GM19193 (cell line): ENCODE results near the gene PPT2.

ENCODE experiments used
- POLR2A ChIP-seq: IDR thresholded peaks from 4 replicates; pipeline ENCODE4 v1.6.1; 2011; ENCODE audit not compliant: insufficient read depth, insufficient read length; ENCODE audit errors: extremely low read depth

PPT2 gene

DNA sequence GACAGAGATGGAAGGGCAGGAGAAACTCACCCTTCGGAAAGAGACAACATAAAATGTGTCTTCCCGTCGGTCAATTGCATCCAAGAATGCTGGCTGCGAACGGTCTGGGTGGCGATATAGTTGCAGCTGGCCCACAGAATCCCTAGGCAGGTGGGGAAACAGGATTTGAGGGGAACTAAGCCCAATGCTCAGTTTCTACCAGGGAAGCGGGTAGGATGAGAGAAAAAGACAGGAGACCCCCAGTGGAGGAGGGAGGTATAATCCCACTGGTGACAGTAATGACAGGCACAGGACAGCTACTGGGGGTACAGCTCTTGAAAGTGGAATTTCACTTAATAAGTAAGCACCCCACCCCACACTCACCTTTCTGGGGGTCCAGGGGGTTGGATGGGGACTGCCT lies 37.3 kb upstream of the PPT2 start:
- no peak for TF ChIP-seq POLR2A

DNA sequence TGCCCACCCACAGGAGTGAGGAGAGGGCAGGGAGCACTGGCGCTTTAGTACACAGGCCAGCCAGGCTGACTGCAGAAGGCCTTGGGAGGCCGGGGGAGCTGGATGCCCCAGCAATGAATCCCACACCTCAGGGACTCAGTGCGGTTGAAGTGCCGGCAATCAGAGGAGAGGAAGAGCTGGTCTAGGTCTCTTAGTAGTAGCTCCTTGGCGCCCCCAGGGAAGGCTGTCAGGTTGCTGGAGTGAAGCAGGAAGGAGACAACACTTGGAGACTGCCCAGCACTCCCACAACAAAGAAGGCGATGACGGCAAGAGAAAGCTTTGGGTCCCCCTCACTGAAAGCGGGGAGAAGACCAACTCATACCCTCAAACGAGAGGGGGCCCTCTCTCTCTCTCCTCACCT lies 36.5 kb upstream of the PPT2 start:
- TF ChIP-seq POLR2A, result no peak

DNA sequence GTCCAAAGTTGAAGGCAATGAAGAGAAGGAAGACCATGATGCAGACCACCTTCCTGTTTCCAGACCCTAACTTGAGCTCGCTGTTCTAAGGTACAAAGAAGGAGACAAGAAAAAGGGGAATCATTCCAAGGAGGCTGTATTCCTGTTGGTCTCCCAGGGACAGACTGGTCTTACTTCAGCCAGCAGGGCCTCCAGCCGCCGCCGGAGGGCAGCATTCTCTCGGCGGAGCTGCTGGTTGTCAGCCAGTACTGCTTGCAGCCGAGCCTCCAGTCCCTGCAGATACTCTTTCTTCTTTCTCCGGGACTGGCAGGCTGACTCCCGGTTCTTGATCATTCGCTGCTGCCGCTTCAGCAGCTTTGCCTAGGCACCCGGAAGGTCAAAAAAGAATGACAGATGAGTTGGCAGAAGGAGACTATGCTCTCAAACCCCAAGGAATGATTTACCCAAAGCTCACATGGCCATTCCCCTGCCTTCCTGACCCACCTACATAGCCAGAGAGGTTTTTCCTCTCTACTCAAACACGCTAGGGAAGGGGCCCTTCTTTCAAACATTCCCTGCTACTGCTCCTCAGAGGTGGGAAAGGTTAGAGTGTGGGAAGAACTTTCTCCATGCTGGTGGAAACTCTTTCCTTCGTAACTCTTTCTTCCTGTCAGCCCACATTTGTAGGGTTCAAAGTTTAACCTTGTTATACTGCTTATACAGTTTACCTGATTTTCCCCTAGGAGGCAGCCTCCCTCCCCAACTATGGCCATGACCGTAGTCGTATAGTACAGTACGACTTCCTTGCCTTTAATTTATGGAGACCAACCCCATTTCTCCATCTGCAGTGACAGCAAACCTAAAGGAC lies 34.9 kb upstream of the PPT2 start:
- no peak for TF ChIP-seq POLR2A

DNA sequence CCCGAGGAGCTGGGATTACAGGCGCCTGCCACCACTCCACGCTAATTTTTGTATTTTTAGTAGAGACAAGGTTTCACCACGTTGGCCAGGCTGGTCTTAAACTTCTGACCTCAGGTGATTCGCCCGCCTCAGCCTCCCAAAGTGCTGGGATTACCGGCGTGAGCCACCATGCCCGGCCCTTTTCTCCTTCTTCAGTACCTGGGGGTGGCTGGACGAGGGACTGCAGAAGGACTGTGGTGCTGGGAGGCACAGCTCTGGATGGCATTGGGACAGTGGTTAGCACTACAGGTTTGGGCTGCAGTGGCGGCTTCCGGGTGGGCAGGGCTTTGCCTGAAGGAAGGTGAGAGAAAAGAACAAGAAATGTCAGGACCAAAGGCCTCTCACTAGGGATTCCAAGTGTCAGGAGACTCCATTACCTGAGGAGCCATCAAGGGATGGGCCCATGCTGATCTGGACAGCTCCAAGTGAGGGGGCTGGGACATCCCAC lies 33.3 kb upstream of the PPT2 start:
- no peak for TF ChIP-seq POLR2A

DNA sequence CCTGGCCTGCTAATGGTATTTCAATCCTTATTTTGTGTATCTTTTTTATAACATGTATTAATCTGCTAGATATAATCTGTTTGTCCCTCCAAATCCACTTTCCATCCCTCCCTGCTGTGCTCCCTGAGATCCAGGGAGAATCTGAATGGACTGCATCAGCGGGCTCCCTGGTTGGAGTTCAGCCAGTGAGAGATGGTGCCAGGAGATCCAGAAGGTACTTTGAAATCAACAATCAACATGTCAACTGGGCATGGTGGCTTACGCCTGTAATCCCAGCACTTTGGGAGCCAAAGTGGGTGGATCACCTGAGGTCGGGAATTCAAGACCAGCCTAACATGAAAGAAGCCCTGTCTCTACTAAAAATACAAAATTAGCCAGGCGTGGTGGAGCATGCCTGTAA lies 30.3 kb upstream of the PPT2 start:
- no peak for TF ChIP-seq POLR2A

DNA sequence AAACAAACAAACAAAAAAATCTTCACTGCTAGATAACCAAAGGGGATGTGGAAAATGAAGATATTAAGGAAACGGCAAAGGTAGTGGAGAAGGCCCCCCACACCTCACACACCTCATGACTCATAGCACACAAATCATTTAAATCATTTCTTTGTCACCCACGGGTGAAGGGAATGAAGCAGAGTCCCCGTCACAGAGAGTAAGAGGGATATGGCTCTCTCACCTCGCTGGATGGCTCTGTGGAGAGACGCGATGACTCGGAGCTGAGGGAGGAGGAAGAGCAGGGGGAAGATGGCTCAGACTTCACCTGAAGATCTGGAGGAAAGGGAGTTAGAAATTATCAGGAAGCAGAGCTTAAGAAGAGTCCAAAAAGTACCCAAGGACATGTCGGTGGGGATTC lies 27.1 kb upstream of the PPT2 start:
- TF ChIP-seq POLR2A, result no peak

DNA sequence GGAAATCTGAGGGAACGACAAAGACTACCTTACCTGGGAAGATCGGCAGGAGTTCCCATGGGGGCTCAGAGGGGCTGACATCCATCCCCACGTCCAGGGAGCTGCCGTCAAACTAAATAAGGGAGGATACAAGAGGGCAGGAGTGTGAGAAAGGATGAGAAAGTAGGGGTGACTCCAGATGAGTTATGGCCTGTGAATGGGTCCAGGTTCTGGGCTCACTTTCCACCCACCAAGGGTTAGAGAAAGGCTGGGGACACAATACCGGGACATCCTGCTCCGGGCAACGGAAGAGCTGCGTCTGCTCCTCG lies 26.6 kb upstream of the PPT2 start:
- TF ChIP-seq POLR2A, result no peak

DNA sequence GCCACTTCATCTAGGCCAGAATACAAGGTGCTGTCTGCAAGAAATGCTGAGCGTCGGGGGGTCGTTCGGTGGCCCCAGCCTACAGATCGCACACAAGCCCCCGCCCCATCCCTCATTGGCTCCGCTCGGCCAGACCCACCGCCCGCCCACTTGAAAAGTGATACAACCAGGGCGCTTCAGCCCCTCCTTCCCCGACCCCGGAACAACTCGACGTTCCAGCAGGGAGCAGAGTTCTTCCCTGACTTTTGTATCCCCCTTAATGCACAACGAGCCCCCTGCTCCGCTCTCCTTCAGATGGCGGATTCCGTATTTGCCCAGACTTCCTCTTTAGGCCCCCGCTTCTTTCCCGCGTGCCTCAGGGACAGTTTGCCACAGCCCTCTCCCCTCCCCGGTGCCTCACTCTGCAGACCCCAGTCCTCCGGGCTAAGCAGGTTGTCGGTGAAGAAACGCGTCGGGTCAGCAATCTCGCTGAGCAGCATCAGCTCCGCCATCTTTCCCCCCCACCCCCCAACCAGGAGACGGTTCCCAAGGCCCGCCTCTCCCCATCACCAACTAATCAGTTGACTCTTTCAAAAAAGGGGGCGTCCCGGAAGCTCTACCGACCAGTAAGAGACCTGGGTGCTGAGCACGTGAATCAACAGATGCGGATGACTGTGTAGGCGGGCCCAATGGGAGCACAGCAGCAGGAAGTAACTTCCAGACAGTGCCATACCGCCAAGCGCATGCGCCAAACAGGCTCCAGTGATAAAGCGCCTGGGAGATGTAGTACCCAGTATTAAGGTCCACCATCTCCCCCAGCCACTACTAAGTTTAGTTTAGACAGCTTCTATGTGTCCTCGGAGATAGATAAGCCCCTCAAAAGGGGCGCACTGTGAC lies 26.0 kb upstream of the PPT2 start, which contains the start of gene ATF6B:
TSS of gene ATF6B (minus strand) at position 530 of the 876 bp plus-strand sequence. CDS start at position 491, 39 bp downstream.
- peak; percentile 78 for TF ChIP-seq POLR2A

DNA sequence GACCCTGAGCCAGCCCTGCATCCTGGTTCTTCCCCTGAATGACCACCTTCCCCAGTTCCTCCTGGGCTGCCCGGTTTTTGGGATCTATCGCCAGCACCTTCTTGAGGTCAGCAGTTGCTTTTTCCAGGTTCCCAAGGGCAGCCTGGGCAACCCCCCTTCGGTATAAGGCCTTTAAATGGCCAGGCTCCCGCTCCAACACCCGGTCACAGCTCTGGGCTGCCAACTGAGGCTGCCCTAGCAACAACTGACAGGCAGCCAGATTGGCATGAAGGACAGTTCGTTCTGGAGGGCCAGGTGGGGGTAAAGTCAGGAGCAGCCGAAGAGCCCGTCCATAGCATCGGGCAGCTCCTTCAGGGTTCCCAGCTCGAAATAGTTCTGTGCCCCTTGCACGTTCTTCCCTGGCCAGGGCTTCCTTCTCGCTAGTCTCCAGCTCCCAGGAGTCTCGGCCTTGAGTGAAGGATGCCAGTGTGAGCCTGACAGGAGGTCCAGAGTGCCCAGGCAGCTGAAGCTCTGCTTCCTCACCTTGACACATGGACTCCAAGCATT lies 25.1 kb upstream of the PPT2 start:
- TF ChIP-seq POLR2A, result no peak

DNA sequence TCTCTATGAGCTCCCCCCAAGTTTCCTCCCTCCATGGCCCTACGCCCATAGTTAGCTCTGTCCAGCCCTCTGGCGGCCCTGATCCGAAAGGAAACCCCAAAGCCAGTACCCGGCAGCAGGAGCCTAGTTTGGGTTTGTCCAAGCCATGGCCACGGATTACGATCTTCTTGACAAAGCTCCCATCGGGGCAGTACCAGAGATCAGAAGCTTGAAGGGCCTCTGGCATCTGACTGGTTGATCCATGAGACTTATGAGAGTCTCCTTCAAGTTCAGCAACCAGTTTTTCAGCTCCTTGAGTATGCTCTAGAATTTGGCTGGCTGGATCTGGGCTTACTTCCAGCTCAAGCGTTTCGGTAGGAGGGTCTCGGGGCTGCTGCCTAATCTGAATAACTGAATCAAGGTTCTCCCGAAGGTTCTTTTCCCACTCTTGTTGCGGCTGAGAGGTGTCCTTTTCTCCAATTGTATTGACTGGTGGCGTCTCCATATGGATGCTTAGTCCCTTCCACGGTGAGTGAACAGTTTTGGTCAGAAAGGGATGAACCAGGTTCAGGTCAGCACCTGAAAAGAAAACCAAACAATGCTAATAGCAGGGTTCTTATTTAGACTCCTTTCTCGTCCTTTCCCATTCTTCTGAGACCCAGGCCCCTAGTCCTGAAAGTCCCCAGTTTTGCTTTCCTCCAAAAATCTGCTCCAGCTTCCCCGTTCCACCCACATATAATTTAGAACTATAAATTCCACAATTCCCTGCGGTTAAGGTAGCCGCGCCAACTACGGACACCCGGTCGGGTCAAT lies 24.4 kb upstream of the PPT2 start:
- TF ChIP-seq POLR2A, result no peak

DNA sequence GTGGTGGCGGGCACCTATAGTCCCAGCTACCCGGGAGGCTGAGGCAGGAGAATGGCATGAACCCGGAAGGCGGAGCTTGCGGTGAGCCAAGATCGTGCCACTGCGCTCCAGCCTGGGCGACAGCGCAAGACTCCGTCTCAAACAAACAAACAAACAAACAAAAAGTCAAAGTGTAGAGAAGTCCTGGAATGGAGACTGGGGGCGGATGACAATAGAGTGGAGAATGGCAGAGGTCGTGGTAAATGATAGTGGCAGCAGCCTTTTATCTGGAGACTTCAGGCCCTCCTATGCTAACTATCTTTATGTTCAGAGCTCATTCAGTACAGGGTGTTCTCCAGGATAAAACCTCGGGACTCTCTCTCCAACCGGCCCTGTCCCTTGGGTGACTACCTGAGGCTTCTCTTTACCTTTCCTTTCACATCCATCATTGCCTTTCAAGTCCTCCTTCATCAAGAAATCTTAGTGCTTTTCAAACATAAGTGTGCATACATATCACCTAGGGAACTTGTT lies 22.4 kb upstream of the PPT2 start:
- no peak for TF ChIP-seq POLR2A

DNA sequence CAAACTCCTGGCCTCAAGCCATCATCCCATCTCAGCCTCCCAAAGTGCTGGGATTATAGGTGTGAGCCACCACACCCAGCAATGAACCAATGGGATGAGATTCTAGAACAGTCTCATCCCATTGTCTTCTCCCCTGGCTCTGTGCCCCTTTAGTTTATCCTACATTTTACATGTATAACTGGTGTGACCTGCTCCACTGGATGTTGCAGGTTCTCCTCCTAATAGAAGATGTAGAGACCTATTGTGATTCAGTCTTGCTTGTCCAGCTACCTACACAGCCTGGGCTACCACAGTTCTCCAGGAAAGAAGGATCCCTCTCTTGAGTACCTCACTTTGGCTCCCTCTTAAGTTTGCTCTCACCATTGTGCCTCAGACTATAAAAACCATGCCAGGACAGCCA lies 21.8 kb upstream of the PPT2 start:
- TF ChIP-seq POLR2A, result no peak

DNA sequence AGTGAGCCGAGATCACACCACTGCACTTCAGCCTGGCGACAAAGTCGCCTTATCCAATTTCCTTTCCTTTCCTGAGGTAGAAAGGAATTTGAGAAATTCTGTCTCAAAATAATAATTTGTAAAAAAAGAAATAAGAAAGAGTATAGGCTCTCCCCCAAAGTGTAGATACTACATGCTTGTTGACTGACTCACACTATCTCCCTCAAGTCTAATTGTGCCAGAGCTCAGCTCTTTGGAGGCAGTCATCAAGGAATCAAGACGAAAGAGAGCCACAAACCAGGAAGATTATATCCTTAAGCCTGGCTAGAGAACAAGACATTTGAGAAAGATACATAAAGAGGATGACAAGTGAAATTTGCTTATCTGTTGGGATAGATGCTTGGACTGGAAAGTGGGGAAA lies 20.2 kb upstream of the PPT2 start:
- no peak for TF ChIP-seq POLR2A

DNA sequence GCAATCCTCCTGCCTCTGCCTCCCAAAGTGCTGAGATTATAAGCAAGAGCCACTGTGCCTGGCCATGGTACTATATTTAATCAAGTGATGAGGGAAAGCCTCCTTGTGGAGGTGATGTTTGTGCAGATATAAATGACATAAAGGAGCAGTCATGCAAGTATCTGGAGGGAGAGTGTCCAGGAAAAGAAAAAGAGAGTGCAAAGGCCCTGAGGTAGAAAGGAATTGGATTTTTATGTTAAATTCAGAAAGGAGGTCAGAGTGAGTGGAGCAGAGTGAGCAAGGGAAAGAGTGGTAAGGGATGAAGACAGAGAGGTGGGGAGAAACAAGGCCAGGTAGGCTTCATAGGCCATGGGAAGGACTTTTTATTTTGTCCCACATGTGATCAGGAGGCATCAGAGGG lies 16.5 kb upstream of the PPT2 start:
- no peak for TF ChIP-seq POLR2A

DNA sequence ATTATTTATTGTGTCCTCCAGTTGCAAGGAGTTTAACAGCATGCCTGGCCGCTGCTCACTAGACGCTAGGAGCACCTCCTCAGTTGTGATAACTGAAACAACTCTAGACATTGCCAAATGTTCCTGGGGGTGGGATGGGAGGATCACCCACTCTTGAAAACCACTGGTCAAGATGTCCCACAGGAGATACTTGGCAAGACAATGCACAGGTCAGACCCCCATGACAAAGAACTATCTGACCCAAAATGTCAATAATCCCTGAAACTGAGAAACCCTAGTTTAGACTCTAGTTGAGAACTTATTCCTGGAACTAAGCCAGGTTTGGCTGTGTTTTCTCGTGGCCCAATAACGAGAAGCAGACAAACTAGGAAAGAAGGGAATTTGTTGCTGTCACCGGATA lies 14.4 kb upstream of the PPT2 start:
- TF ChIP-seq POLR2A, result no peak

DNA sequence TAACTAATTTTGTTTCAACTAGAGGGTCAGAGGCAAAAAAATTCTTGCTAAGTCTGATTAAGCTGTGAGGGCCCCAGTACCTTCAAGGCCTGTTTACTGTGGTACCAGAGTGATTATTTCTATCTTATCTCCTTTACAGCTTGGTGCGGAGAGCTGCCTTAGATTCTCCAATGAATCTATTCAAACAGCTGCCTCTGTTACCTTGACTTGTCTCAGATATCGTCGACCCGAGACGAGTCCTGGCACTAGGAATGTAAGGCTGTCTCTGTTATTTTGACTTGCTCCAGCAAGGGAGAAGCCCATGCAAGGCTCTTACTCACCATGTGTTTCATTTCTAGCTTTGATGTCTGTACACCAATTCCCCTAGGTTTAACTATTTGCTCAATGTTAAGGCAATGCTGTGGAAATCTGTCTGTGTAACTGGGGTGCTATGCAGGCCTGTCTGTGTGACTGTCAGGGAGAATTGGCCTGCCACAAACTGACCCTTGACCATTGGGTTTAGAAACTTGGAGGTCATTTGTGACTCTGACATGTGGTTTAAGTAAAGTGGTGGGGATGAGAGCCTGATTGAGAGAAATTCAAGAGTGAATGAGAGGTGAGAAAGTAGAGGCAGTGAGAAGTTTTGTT lies 13.4 kb upstream of the PPT2 start:
- TF ChIP-seq POLR2A, result no peak
